ENCODE results near the gene PADI4. TPM values are rescaled to one million over a fixed set of nuclear protein-coding genes. Genes with fewer than 3 reads are reported as not detected.

Gene PADI4
- total and polyA plus RNA-seq, 2 experiments from 2014 or later: 0.45 to 0.52 TPM

DNA sequence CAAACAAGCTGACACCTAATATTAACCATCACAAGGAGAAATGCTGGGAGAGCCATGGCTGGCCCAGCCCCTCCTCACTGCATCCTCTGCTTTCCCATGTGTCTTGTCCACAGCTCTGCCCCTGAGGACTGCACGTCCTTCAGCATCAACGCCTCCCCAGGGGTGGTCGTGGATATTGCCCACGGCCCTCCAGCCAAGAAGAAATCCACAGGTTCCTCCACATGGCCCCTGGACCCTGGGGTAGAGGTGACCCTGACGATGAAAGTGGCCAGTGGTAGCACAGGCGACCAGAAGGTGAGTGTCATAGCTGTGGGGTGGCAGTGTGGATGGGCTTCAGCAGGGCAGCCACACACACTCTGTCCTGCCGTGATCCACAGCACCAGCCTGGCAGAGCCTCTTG, 22.9 kb downstream of the PADI4 start (continued):
- TF ChIP-seq, protein P1, sequence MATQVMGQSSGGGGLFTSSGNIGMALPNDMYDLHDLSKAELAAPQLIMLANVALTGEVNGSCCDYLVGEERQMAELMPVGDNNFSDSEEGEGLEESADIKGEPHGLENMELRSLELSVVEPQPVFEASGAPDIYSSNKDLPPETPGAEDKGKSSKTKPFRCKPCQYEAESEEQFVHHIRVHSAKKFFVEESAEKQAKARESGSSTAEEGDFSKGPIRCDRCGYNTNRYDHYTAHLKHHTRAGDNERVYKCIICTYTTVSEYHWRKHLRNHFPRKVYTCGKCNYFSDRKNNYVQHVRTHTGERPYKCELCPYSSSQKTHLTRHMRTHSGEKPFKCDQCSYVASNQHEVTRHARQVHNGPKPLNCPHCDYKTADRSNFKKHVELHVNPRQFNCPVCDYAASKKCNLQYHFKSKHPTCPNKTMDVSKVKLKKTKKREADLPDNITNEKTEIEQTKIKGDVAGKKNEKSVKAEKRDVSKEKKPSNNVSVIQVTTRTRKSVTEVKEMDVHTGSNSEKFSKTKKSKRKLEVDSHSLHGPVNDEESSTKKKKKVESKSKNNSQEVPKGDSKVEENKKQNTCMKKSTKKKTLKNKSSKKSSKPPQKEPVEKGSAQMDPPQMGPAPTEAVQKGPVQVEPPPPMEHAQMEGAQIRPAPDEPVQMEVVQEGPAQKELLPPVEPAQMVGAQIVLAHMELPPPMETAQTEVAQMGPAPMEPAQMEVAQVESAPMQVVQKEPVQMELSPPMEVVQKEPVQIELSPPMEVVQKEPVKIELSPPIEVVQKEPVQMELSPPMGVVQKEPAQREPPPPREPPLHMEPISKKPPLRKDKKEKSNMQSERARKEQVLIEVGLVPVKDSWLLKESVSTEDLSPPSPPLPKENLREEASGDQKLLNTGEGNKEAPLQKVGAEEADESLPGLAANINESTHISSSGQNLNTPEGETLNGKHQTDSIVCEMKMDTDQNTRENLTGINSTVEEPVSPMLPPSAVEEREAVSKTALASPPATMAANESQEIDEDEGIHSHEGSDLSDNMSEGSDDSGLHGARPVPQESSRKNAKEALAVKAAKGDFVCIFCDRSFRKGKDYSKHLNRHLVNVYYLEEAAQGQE (IDR thresholded peaks at IDR 0.05; ENCODE audit: unreplicated experiment): no peak
- TF ChIP-seq STAT1 (IDR thresholded peaks at IDR 0.05; ENCODE audit: unreplicated experiment) (no peak), POLR2AphosphoS5 (IDR thresholded peaks at IDR 0.05; ENCODE audit: low read depth) (no peak), EZH2phosphoT487 (IDR thresholded peaks at IDR 0.05; ENCODE audit: unreplicated experiment) (no peak), NANOG (IDR thresholded peaks at IDR 0.05; ENCODE audit: borderline replicate concordance) (no peak), ZNF331 (CRISPR knock-in tag; IDR thresholded peaks at IDR 0.05; ENCODE audit: low read depth) (no peak), JUNB (IDR thresholded peaks at IDR 0.05; ENCODE audit: unreplicated experiment) (no peak), CREB1 (CRISPR knock-in tag; IDR thresholded peaks at IDR 0.05; ENCODE audit: low read depth) (no peak)
- TF ChIP-seq, protein P2, sequence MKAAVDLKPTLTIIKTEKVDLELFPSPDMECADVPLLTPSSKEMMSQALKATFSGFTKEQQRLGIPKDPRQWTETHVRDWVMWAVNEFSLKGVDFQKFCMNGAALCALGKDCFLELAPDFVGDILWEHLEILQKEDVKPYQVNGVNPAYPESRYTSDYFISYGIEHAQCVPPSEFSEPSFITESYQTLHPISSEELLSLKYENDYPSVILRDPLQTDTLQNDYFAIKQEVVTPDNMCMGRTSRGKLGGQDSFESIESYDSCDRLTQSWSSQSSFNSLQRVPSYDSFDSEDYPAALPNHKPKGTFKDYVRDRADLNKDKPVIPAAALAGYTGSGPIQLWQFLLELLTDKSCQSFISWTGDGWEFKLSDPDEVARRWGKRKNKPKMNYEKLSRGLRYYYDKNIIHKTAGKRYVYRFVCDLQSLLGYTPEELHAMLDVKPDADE (IDR thresholded peaks at IDR 0.05): no peak

DNA sequence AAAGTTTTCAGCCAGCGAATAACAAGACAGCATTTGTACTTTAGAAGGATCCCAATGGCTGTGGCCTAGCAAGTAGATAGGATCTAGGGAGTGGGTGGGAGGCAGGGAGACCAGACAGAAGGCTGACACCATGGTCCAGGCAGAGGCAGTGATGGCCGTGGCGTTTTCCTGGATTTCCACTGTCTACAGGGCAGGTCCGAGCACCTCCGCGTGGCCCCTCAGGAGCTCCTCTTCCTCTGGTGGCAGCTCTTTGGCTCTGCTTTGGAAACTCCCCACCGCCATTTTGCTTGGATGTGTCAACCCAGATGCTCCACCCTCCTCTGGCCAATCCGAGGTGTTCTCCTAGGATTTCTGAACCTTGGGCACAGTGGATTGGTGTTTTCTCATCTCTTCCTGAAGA, 25.1 kb downstream of the PADI4 start:
- no peaks in the 10 kb centered on the region for H3K79me2 ChIP-seq (replicated peaks; ENCODE audit: insufficient read depth)
- H3K9me2 ChIP-seq (ENCODE audit: insufficient read depth): no peaks in the 10 kb centered on the region
- DNase-seq (ENCODE audit: low spot score) (no peak), ATAC-seq (no peak)
- no peak overlapping the region for H3K27ac ChIP-seq (ENCODE audit: low read depth)
- no peaks in the 10 kb centered on the region for H3K27me3 ChIP-seq (ENCODE audit: insufficient read depth)
- H4K20me1 ChIP-seq (replicated peaks; ENCODE audit: insufficient read depth): no peaks in the 10 kb centered on the region
- no peak overlapping the region for H3K4me3 ChIP-seq
- H3K36me3 ChIP-seq (ENCODE audit: insufficient read depth): no peaks in the 10 kb centered on the region
- H3F3A ChIP-seq (replicated peaks; ENCODE audit: low read depth): no peaks in the 10 kb centered on the region
- no peaks in the 10 kb centered on the region for H3K27me3 Mint-ChIP-seq (ENCODE audit: insufficient read depth, low read depth, poor library complexity)
- H3K9me3 Mint-ChIP-seq: peaks cover 4% of the 10 kb centered on the region; the same call in 1 of the 3 replicates
- no peaks in the 10 kb centered on the region for H3K4me1 Mint-ChIP-seq
- no peaks in the 10 kb centered on the region for H3K36me3 Mint-ChIP-seq (ENCODE audit: low read depth)
- H3K4me2 ChIP-seq: no peak overlapping the region
- no peak overlapping the region for H2AFZ ChIP-seq
- H3K27ac Mint-ChIP-seq: no peak overlapping the region
- H3K4me1 ChIP-seq (ENCODE audit: insufficient read depth): no peaks in the 10 kb centered on the region
- H3K4me3 Mint-ChIP-seq: no peak overlapping the region
- TF ChIP-seq ZNF114 (CRISPR knock-in tag; IDR thresholded peaks at IDR 0.05) (no peak), EZH2 (IDR thresholded peaks at IDR 0.05; ENCODE audit: low read depth, unreplicated experiment) (no peak), JUNB (IDR thresholded peaks at IDR 0.05; ENCODE audit: unreplicated experiment) (no peak), NANOG (IDR thresholded peaks at IDR 0.05; ENCODE audit: borderline replicate concordance) (no peak), POLR2AphosphoS5 (IDR thresholded peaks at IDR 0.05; ENCODE audit: low read depth) (no peak), CREB1 (CRISPR knock-in tag; IDR thresholded peaks at IDR 0.05; ENCODE audit: low read depth) (no peak), EZH2phosphoT487 (IDR thresholded peaks at IDR 0.05; ENCODE audit: unreplicated experiment) (no peak)
- TF ChIP-seq, protein P1 (IDR thresholded peaks at IDR 0.05; ENCODE audit: unreplicated experiment): no peak
- TF ChIP-seq, protein P3, sequence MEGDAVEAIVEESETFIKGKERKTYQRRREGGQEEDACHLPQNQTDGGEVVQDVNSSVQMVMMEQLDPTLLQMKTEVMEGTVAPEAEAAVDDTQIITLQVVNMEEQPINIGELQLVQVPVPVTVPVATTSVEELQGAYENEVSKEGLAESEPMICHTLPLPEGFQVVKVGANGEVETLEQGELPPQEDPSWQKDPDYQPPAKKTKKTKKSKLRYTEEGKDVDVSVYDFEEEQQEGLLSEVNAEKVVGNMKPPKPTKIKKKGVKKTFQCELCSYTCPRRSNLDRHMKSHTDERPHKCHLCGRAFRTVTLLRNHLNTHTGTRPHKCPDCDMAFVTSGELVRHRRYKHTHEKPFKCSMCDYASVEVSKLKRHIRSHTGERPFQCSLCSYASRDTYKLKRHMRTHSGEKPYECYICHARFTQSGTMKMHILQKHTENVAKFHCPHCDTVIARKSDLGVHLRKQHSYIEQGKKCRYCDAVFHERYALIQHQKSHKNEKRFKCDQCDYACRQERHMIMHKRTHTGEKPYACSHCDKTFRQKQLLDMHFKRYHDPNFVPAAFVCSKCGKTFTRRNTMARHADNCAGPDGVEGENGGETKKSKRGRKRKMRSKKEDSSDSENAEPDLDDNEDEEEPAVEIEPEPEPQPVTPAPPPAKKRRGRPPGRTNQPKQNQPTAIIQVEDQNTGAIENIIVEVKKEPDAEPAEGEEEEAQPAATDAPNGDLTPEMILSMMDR (conservative IDR thresholded peaks at IDR 0.05; ENCODE audit: low read depth in 2 of 2): no peak

Data from GM23338 (cell line).